Subcutaneous abdominal adipose tissue (tissue), 5 donors: ENCODE measurements around the gene GFM1.

Source experiments
- H3K27ac ChIP-seq: one replicate; pipeline ENCODE4 v1.7.0; 2013; ENCODE audit warnings: low read depth, mild to moderate bottlenecking, inconsistent platforms, low read length, moderate library complexity
- H3K27me3 ChIP-seq, 5 donors: one replicate each; pipeline ENCODE4 v1.7.0; 2013; ENCODE audit warnings: low read length in 5 of 5, inconsistent platforms in 1 of 5; ENCODE audit not compliant: control insufficient read depth in 5 of 5, insufficient read depth in 4 of 5
- H3K36me3 ChIP-seq, 5 donors: one replicate each; pipeline ENCODE4 v1.7.0; 2013; ENCODE audit warnings: low read length in 5 of 5; ENCODE audit not compliant: control insufficient read depth in 5 of 5, insufficient read depth in 5 of 5
- H3K4me1 ChIP-seq, 5 donors: one replicate each; pipeline ENCODE4 v1.7.0; 2013; ENCODE audit warnings: low read length in 5 of 5, mild to moderate bottlenecking in 3 of 5, moderate library complexity in 1 of 5; ENCODE audit not compliant: control insufficient read depth in 5 of 5, insufficient read depth in 5 of 5
- H3K4me3 ChIP-seq, 5 donors: one replicate each; pipeline ENCODE4 v1.7.0; 2013; ENCODE audit warnings: low read length in 5 of 5, low read depth in 1 of 5
- H3K9ac ChIP-seq, 5 donors: one replicate each; pipeline ENCODE4 v1.7.0; 2013; ENCODE audit warnings: low read length in 5 of 5, mild to moderate bottlenecking in 4 of 5, moderate library complexity in 3 of 5
- H3K9me3 ChIP-seq, 5 donors: one replicate each; pipeline ENCODE4 v1.7.0; 2013; ENCODE audit warnings: low read length in 5 of 5; ENCODE audit not compliant: control insufficient read depth in 5 of 5
- donor health status: healthy.
- donor health status: healthy.
- donor health status: healthy.
- donor health status: healthy.
- donor health status: healthy.

The GFM1 gene

DNA sequence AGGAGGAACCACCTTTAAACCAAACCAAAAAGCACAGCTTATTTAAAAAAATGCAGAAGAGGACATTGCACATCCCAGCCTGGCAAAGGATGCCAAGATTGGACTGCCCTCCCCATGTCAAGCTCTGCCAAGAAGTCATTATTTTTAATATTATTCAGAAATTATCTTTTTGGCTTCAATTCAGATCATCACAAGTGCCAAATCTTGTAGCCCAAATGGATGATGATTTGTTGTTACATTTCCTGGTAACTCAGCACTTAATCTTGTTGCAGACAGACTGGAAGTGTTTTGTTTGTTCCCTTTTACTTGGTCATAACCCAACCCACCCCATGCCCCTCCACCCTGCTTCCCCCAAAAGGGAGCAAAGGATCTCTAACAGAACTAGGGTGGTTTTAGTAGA lies 56.2 kb downstream of the GFM1 start:
- no peak overlapping the region for H3K4me3 ChIP-seq
- no peak overlapping the region for H3K27ac ChIP-seq
- H3K27me3 ChIP-seq, result no peaks in the 10 kb centered on the region
- peaks cover 0 to 6% (median 3%) of the 10 kb centered on the region in 5 donors for H3K4me1 ChIP-seq
- H3K36me3 ChIP-seq, result peaks cover 3 to 24% (median 12%) of the 10 kb centered on the region in 5 donors
- H3K9me3 ChIP-seq, result no peaks in the 10 kb centered on the region
- H3K9ac ChIP-seq, result no peak overlapping the region

DNA sequence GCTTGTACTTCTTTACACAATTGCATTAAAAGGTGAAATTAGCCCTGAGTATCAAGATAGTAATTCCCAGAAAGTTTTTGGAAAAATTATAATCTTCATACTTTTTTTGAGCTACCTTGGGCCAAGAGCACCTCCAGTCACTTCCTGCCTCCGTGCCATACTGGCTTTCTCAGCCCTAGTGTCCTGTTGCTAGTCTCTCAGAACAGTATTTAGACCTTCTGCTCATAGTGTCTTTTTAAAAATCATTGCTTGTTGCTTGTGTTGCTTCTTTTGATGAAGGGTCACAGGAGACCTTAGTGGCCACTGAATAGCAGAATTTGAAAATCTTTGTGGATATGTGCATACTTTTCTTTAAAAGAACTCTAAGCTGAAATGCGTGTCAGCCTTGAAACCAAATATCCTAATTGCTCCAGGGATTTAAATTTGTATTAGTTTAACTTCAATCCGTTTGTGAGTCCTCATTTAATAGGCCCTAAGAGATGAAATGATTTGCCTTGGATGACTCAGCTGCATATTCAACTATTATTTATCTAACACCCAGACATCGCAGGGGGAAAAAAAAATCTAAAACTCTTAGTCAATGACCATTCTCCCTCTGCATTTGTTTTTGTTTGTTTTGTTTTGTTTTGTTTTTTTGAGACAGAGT lies 57.2 kb downstream of the GFM1 start:
- no peak overlapping the region for H3K9ac ChIP-seq
- H3K9me3 ChIP-seq, result no peaks in the 10 kb centered on the region
- H3K27ac ChIP-seq, result no peak overlapping the region
- no peak overlapping the region for H3K4me3 ChIP-seq
- peaks cover 3 to 24% (median 12%) of the 10 kb centered on the region in 5 donors for H3K36me3 ChIP-seq
- no peaks in the 10 kb centered on the region for H3K27me3 ChIP-seq
- peaks cover 0 to 6% (median 3%) of the 10 kb centered on the region in 5 donors for H3K4me1 ChIP-seq

DNA sequence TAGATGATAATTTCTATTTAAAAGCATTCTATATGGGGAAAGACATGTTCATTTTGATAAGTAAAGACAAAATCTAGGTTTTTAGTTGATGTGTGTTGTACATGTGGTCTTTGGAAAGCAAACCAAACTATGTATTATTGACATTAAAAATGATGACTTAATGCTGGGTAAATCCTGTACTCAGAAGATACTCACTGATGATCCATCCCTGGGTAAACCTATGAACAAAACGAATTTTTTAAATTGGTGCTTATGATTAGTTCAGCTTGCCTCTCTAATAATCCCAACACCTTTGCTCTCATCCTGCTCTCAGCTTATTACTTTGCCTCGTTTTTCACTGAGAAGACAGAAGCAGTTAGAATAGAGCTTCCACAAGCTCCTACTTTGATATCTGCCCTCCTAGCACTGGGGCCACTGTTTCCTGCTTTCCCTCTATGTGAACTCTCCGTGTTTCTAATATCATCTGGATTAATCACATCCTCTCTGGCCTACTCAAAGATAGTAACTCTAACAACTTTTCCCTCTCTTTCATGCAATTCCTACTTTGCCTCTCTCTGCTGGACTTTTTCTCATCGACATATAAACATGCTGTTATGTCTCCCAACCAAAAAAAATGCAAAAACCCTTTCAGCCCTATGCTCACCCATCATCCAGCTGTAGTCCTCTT lies 58.6 kb downstream of the GFM1 start:
- no peak overlapping the region for H3K27ac ChIP-seq
- no peaks in the 10 kb centered on the region for H3K9me3 ChIP-seq

DNA sequence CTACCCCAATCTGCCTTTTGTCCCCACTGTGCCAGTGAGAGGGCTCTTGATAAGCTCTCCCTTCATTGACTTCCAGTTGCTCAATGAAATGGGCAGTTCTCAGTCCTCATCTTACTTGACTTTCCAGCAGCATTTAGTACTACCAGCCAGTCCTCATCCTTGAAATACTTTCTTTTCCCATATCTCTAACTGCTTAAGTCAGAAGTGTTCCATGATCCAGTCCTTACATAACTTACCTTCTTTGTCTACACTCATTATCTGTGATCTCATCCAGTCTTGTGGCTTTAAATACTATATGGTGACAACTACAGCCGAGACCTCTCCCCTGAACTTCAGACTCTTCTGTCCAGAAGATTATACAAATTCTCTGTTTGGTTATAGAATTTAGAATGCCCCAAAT lies 59.2 kb downstream of the GFM1 start:
- Histone ChIP-seq H3K27me3 (no peaks in the 10 kb centered on the region), H3K27ac (no peak overlapping the region)

More for the DNA sequence above, 58.6 kb downstream of the GFM1 start:
- H3K9ac ChIP-seq, result no peak overlapping the region
- H3K4me3 ChIP-seq, result no peak overlapping the region
- H3K4me1 ChIP-seq, result peaks cover 0 to 6% (median 3%) of the 10 kb centered on the region in 5 donors
- H3K27me3 ChIP-seq, result no peaks in the 10 kb centered on the region
- H3K36me3 ChIP-seq, result peaks cover 4 to 24% (median 14%) of the 10 kb centered on the region in 5 donors

DNA sequence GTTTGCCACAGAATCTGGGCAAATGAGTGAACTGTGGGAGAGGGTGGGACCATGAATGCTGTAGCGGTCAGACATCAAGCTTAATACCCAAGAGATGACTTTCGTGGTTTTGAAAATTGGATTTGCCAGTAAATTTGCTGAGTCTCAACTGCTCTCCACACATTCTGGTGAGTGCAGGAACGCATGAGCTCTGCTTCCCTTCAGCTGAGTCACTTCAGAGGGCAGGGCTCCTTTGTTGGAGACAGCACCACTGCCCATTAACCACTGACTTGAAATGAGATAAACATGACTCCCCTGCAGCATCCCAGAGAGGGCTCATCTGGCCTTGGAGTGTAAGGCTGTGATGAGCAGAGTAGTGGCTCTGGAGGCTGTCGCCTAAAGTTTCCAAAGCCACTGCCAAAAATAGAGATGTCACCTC lies 65.3 kb downstream of the GFM1 start:
- Histone ChIP-seq H3K9ac (no peak overlapping the region), H3K4me1 (peaks cover 0 to 26% (median 7%) of the 10 kb centered on the region in 5 donors), H3K4me3 (no peak overlapping the region), H3K27ac (no peak overlapping the region), H3K27me3 (no peaks in the 10 kb centered on the region), H3K9me3 (no peaks in the 10 kb centered on the region), H3K36me3 (peaks cover 9 to 22% (median 19%) of the 10 kb centered on the region in 5 donors)

More for the DNA sequence above, 59.2 kb downstream of the GFM1 start:
- no peaks in the 10 kb centered on the region for H3K9me3 ChIP-seq
- peaks cover 7 to 25% (median 15%) of the 10 kb centered on the region in 5 donors for H3K36me3 ChIP-seq
- no peak overlapping the region for H3K9ac ChIP-seq
- no peak overlapping the region for H3K4me3 ChIP-seq
- H3K4me1 ChIP-seq, result peaks cover 0 to 6% (median 3%) of the 10 kb centered on the region in 5 donors

DNA sequence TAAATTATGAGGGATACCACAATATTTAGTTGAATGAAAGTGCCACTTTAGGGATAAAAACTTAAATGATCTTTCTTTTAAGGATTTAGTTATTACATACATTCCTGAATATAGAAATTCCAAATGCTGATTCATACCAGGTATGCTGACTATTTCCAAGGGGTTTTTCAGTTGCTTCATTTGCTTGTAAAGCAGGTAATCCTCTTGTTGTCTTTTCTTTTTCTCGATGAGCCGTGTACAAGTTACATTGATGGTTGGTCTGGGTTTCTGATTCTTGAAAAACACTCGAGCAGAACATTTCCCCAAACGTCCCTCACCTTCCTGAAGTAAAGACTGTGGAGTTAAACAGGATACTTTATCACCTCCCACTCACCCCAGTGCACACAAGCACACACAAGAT lies 66.3 kb downstream of the GFM1 start:
- H3K9ac ChIP-seq, result no peak overlapping the region
- H3K4me1 ChIP-seq, result peaks cover 0 to 26% (median 7%) of the 10 kb centered on the region in 5 donors
- H3K27ac ChIP-seq, result no peak overlapping the region
- peaks cover 10 to 22% (median 17%) of the 10 kb centered on the region in 5 donors for H3K36me3 ChIP-seq
- H3K27me3 ChIP-seq, result no peaks in the 10 kb centered on the region
- H3K4me3 ChIP-seq, result no peak overlapping the region
- H3K9me3 ChIP-seq, result no peaks in the 10 kb centered on the region

DNA sequence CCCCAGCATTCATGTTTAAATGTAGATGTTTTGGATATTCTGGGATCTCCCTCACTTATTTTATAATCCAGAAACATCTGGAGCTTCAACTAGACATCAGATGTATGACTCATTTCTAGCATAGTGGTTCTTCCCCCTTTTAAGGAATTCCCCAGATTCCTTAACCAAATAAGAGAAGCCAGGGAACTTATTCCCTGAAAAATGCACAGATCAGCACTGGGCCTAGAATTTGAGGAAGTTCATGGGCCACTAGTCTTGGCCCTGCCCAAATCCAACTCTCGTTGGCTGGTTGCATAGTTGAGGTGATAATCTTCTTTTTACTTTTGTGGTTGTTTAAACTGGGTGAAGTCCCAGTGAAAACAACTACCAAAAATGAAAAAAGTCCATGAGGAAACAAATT lies 67.6 kb downstream of the GFM1 start:
- peaks cover 0 to 26% (median 7%) of the 10 kb centered on the region in 5 donors for H3K4me1 ChIP-seq
- no peaks in the 10 kb centered on the region for H3K9me3 ChIP-seq
- H3K9ac ChIP-seq, result no peak overlapping the region
- peaks cover 13 to 23% (median 17%) of the 10 kb centered on the region in 5 donors for H3K36me3 ChIP-seq
- peak overlapping the region; percentile 38 for H3K27ac ChIP-seq
- H3K4me3 ChIP-seq, result no peak overlapping the region
- H3K27me3 ChIP-seq, result no peaks in the 10 kb centered on the region

DNA sequence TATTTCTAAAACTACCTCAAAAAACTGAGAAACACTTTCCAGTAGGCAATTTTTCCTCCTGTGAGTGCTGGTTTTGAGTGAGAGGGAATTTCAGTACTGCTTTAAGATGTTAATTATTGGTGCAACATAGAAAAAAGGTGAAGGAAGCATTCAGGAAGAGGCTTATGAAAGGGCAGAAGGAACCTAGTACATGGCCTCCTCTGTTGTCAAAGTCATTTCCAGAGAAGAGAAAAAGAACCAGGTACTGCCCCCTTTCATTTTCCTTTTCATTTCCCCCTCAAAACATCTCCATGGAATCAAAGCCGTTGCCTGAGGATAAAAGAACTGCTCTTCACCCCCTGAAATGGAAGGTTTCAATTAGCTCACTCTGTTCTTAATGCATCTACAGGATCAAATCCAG lies 68.1 kb downstream of the GFM1 start:
- Histone ChIP-seq H3K36me3 (peaks cover 10 to 23% (median 17%) of the 10 kb centered on the region in 5 donors), H3K4me3 (no peak overlapping the region), H3K9me3 (no peaks in the 10 kb centered on the region), H3K9ac (no peak overlapping the region), H3K27me3 (no peaks in the 10 kb centered on the region), H3K27ac (peak overlapping the region; percentile 64), H3K4me1 (peaks cover 0 to 28% (median 7%) of the 10 kb centered on the region in 5 donors)

DNA sequence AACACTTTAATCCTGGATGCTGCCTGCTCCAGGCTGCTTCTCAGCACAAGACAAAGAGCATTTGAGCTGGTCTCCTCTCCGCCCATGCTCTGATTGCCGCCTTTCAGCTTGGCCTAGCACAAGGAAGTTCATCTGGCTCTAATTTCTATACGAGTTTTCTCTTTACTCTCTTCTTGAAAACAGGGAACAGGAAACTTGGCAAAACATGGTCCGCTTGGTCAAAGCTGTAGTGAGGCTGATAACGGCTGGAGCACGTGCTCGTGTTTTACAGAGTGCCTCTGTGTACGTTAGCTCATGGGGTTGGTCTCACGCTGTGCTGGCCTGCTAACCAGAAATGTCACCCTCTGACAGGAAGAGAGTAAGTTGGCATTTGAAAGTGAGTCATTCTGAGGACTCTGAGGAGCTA lies 68.8 kb downstream of the GFM1 start:
- H3K27ac ChIP-seq, result peak overlapping the region; percentile 64

DNA sequence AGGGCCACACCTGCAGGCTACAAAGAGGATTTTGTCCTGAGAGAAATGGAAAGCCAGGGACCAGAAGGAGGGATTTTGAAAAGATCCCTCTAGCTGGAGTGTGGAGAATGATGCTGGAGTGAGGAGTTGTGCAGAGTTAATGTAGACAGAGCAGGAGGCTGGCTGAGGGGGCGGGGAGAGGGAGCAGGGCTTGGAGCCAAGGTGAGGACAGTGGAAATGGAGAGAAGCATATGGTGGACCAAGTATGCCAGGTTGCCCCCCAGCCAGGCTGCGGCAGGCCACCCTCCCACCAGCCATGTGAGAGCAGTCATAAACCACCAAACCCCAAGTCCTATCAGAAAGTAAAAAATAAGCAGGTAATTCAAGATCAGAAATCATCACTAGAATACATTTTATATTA lies 73.2 kb downstream of the GFM1 start:
- Histone ChIP-seq H3K4me1 (peaks cover 0 to 33% (median 14%) of the 10 kb centered on the region in 5 donors), H3K27ac (no peak overlapping the region), H3K9me3 (no peaks in the 10 kb centered on the region), H3K36me3 (peaks cover 0 to 12% (median 7%) of the 10 kb centered on the region in 5 donors), H3K9ac (no peak overlapping the region), H3K27me3 (no peaks in the 10 kb centered on the region), H3K4me3 (no peak overlapping the region)

More for the DNA sequence above, 68.8 kb downstream of the GFM1 start:
- Histone ChIP-seq H3K9ac (peak overlapping the region in 2 of 5 donors; percentile 12 to 29), H3K27me3 (no peaks in the 10 kb centered on the region), H3K9me3 (no peaks in the 10 kb centered on the region), H3K4me3 (no peak overlapping the region), H3K4me1 (peaks cover 0 to 28% (median 7%) of the 10 kb centered on the region in 5 donors), H3K36me3 (peaks cover 6 to 20% (median 16%) of the 10 kb centered on the region in 5 donors)
